ENCODE data around the gene PPFIBP2.
A peak's percentile ranks its signal among the peaks of the same experiment; 100 is the strongest.
"Not testable (repeated sequence)": the region's sequence is repeated elsewhere in the genome, so short reads cannot be mapped to it uniquely, and the experiment has no call there.

Gene PPFIBP2

GRCh38 chr11:7500251-7500650, 13.5 kb upstream of the PPFIBP2 start:
- DNase-seq, result no peak

DNA sequence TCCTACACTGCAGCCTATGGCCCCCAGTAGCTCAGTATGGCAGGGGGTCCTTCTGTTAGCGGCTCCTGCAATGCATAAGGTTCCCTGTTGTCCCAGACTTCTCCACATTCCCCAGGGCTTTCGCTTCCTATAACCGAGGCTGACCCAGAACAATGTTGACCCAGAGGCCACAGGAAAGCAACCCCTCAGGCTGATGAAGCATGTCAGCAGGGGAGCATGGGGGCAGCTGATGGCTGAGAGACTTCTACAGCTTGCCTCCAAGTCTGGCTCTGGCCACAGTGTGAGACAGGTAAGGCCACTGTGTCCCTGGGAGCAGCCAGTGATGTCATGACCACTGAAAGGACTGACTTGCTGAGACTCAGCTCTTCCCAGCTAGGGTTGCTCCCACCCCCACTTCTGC, 12.5 kb upstream of the PPFIBP2 start:
- no peak for DNase-seq

DNA sequence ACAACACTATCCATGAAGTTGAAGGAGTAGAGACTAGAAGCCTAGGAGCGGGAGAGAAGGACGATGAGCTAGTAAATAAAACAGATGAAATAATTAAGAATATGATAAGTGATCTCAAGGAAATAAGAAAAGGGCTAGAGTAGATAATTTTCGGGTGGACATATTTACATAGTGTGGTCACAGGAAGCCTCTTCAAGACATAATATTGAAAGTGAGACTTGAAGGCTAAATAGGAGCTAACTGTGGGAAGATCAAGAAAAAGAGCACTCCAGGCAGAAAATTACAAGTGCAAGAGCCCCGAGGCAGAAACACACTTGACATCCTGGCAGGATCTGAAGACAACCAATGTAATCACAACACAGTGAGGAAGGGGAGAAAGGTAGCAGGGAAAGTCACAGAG, 11.9 kb upstream of the PPFIBP2 start:
- no peak for DNase-seq

GRCh38 chr11:7506243-7506642, 7.6 kb upstream of the PPFIBP2 start:
- no peak for DNase-seq

DNA sequence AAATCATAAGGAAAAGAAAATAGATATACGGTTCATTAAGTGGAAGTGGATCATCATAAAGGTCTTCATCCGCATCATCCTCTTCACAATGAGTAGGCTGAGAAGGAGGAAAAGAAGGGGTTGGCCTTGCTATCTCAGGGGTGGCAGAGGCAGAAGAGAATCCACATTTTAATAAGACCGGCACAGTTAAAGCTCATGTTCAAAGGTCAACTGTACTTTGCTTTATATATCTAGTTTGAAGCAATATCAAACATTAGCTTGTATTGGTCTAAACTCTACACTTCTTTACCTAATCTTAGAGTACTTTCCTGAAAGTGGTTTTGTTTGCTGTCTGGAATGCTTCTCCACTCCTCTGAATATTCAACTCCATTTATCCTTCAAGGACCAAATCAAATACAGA, 5.7 kb upstream of the PPFIBP2 start:
- DNase-seq, result no peak

GRCh38 chr11:7509966-7510365, 3.8 kb upstream of the PPFIBP2 start:
- no peak for DNase-seq

DNA sequence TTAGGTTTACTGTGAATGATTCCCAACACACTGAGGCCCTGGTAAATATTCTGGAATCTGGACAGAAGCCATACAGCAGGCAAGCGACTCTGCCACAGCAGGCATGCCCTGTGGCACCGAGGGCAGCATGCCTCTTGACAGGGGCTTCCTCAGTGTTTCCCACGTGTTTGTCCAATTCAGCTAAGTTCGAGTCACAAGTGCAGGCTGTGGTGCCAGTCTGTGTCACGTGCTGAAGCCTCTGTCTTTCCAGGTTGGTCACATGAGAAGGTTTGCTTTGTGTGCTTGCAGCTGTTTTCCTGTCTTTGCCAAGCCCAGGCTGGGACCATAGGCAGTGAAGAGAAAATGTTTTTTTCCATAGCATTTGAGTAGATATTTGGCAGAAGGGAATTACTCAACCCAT, 2.4 kb upstream of the PPFIBP2 start:
- peak; percentile 80 for DNase-seq

DNA sequence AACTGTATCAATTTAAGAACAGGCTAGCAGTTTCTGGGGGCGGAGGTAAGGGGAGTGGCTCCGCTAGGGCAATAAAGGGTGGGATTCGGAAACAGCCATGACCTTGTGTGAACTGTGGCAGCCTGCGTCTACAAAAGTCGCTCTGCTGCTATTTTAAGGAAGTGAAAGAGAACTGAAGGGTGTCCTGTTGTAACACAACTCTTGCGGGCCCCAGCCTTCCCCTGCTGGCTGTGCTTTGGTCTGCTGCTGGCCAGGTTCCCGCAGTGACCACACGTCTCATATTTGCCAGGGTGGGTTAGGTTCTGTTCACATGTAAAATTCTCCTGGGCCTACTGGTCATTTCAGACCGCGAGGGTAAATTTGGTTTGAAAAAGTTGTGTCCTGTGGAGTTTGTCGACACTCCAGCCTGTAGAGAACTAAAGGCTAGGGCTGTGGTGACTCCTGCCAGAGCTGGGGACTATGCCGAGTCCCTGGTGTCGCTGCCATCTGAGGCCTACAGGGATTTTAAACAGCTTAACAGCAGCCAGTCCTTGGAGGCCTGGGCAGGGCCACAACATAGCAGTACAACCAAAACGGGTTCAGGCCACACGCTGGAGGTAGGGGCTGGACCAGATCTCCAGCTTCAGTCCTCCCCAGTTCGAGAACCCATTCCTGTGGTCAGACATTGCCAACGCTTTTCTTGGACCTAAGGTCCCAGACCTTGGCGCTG, 1.1 kb upstream of the PPFIBP2 start:
- DNase-seq, result no peak

DNA sequence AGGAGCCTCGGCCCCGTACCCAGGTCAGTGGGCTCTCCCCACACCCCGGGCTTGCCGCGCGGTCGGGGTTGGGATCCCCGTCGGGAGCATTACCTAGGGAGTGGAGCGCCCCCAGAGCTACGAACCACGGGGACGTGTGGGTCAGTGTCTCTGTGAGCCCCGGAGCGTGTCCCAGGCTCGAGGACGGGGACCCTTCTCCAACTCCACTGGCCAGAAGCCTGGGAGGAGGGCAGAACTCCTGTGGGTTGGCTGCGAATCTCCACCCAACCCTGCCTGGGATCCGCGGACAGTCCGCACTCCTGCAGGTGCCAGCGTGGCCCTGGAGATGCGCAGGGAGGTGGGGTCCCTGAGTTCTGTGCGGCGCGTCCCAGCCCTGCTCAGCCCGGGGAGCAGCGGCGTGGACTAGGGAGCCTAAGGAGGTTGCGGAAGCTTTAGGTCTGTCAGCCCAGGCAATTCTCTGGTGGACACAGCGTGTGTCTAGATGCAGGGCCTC, 346 bp downstream of the PPFIBP2 start:
- no peak for DNase-seq

GRCh38 chr11:7515447-7515886, 1.7 kb downstream of the PPFIBP2 start:
- DNase-seq, result no peak

- DNase-seq, result no peak
These were observed 2.7 kb downstream of the PPFIBP2 start for GRCh38 chr11:7516475-7516874.

- not testable (repeated sequence) for DNase-seq
These were observed 3.9 kb downstream of the PPFIBP2 start for GRCh38 chr11:7517743-7518142.

DNA sequence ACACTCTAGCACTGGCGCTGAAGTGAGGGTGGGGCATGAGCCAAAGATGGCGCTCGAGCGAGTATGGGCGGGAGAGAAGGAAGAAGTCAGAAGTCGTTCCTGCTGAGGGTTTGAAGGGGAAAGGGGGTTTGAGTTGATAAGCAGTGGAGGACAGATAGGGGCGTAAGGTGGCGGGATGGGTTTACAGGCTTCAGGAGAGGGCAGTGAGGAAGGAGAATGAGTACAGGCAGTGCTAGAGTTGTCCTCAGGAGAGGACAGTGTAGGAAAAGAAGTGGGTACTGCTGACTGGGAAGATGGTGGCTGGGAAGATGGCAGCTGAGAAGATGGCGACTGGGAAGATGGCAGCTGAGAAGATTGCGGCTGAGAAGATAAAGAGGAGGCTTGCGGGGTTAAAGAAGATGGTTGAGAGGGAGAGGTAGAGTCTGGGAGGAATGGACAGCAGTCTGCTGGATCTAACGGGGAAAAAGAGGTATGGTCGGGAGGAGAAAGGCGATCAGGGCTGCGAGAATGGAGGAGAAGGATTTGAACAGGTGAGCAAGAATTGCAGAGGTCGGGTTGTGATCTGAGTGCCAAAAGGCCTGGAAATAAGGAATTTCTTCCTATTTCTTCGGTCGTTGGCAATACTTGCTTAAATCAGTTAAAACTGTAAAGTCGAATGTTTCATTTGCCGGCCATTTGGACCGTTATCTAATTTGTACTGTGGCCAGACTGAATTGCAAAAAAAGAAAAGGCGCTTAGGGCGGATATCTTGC, 5.2 kb downstream of the PPFIBP2 start:
- no peak for DNase-seq

- no peak for DNase-seq
These were observed 6.5 kb downstream of the PPFIBP2 start for GRCh38 chr11:7520011-7520942.

DNA sequence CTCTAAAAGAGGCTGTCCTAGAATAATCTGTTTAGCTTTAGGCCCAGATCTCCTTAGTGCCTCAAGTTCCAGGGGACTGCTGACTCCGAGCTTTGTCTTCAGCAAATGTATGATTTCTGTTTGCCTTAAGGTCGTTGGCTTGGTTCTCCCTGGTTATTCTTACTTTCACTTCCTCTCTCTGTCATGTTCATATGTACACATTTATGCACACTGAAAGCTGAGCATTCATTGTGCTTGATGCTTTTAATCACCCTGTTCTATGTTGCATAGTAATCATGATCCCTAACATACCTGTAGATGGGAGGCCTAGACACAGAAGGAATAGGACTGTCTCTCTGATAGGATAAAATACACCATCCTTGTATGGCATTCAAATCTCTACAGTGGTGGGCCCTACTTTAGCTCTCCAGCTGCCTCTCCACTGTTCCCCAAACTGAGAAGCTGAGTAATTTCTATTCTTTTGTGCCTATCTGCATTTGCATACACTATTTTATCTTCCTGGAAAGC, 7.2 kb downstream of the PPFIBP2 start:
- DNase-seq, result no peak

GRCh38 chr11:7522121-7522520, 8.3 kb downstream of the PPFIBP2 start:
- no peak for DNase-seq

DNA sequence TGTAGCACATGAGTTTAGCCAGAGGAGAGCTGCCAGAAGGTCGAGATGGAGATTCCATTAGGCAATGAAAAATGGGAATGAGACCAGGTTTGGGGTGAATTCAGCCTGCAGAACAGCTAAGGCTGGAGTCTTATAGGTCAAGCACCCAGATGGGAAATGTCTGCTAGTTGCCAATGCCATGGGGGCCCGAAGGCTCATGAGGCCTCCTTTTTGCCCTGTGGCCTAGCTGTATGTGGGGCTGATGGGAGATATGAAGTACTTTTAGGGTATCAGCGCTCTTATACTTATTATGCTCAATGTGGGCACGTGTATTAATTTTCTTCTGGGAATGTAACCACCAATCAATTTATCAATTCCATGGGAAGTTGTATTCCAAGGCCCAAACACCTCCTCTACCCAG, 8.7 kb downstream of the PPFIBP2 start:
- DNase-seq, result no peak

- DNase-seq, result no peak
These were observed 9.8 kb downstream of the PPFIBP2 start for GRCh38 chr11:7523416-7524210.

GRCh38 chr11:7524462-7525235, 10.8 kb downstream of the PPFIBP2 start:
- no peak for DNase-seq

GRCh38 chr11:7525424-7525823, 11.6 kb downstream of the PPFIBP2 start:
- DNase-seq, result no peak

DNA sequence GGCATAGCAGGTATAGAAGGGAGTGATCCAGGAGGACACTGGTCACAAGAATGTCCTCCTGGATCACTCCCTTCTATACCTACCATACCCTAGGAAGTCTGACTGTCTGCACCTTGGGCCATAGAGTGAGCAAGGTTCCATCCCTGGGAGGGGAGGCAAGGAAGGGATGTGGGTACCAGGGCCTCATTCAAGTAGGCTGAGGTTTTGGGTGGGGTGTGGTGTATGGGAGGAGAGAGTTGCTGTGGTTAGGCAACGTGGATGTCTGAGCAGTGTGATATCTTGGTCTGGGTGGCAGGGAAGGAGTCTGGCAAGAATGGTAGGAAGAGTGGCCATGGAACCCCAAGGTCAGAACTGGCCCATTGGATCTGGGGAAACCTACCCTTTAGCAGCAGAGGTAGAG, 13.2 kb downstream of the PPFIBP2 start:
- no peak for DNase-seq

Data from NCI-H1092 (cell line).